HCT116 (cell line): Measurements from ENCODE around the gene PLA2G2C. TPM values are rescaled to one million over a fixed set of nuclear protein-coding genes. Genes with fewer than 3 reads are reported as not detected.

Source experiments
- ATAC-seq: fragments of 200-7000 bp; cut with Tn5 transposase; 2 replicates; pipeline ENCODE4 v1.9.1; 2020; ENCODE audit warnings: mild to moderate bottlenecking, moderate library complexity
- BruUV-seq: library from RNA; stranded (reverse); fragments of 400-500 nt; replicated peaks from 2 replicates; lab custom pipeline; 2021; lab: Mats Ljungman, UMichigan
- CTCF ChIA-PET: fragments of 300-600 bp; sonication (Branson Sonifier 250); formaldehyde crosslinking; loops from one replicate; lab custom pipeline; 2021; ENCODE audit warnings: antibody characterized with exemption; lab: Charles Lee
- POLR2A ChIA-PET: fragments of 300-600, 350-600 bp; sonication (Branson Sonifier 250); formaldehyde crosslinking; loops from one replicate; lab custom pipeline; 2021; ENCODE audit warnings: antibody characterized with exemption; lab: Charles Lee
- RAD21 ChIA-PET, 2 experiments: fragments of 300-600 bp; sonication (Branson Sonifier 250); formaldehyde crosslinking; loops; one replicate each; lab custom pipeline; 2023; ENCODE audit warnings: low total read pairs in 2 of 2; ENCODE audit not compliant: uncharacterized antibody in 2 of 2, unreplicated experiment in 2 of 2, low non-redundant PET in 1 of 2; lab: Charles Lee
- DNase-seq: peaks from one replicate; pipeline ENCODE4 v3.0.0-alpha.2; 2010; ENCODE audit warnings: low read depth, low spot score
- H2AFZ ChIP-seq: fragments of 200-600 bp; shearing (Covaris generic), sonication (generic); 2 replicates; pipeline ENCODE4 v1.6.1; 2017; ENCODE audit warnings: low read depth, mixed run types, mixed read lengths, antibody characterized with exemption, low read length; ENCODE audit not compliant: poor library complexity, severe bottlenecking
- H3K27ac ChIP-seq: 2 replicates; pipeline ENCODE4 v1.5.1; 2012; ENCODE audit warnings: low read depth, low read length
- H3K27me3 ChIP-seq: fragments of 200-600 bp; sonication (generic); 2 replicates; pipeline ENCODE4 v1.6.1; 2016; ENCODE audit warnings: mixed run types, low read length, mixed read lengths; ENCODE audit not compliant: insufficient read depth
- H3K36me3 ChIP-seq, 2 experiments: fragments of 200-500 bp in 1 of 2; fragments of 200-600 bp in 1 of 2; sonication (Bioruptor generic) in 1 of 2; sonication (generic) in 1 of 2; 2 replicates each; pipeline versions ENCODE4 v1.5.1 to v1.6.1; 2014 to 2016; ENCODE audit warnings: low read length in 2 of 2, inconsistent platforms in 1 of 2, mixed read lengths in 1 of 2, mixed run types in 1 of 2; ENCODE audit not compliant: insufficient read depth in 2 of 2, control insufficient read depth in 1 of 2
- H3K4me1 ChIP-seq, 2 experiments: fragments of 200-600 bp in 1 of 2; sonication (generic) in 1 of 2; 2 replicates each; pipeline versions ENCODE4 v1.5.1 to v1.6.1; 2012 to 2017; ENCODE audit warnings: low read length in 2 of 2, inconsistent platforms in 1 of 2, mild to moderate bottlenecking in 1 of 2, mixed read lengths in 1 of 2, mixed run types in 1 of 2, moderate library complexity in 1 of 2; ENCODE audit not compliant: insufficient read depth in 2 of 2, control insufficient read depth in 1 of 2
- H3K4me2 ChIP-seq: fragments of 200-600 bp; sonication (generic); 2 replicates; pipeline ENCODE4 v1.6.1; 2017; ENCODE audit warnings: mixed run types, low read length, mixed read lengths
- H3K4me3 ChIP-seq, 2 experiments: fragments of 200-600 bp in 1 of 2; sonication (generic) in 1 of 2; replicated peaks in 1 of 2; 2 replicates each; pipeline ENCODE4 v1.5.1; 2011 to 2016; ENCODE audit warnings: low read length in 2 of 2, control low read depth in 1 of 2, low read depth in 1 of 2, mild to moderate bottlenecking in 1 of 2, mixed read lengths in 1 of 2, mixed run types in 1 of 2
- H3K79me2 ChIP-seq: fragments of 200-600 bp; sonication (generic); 2 replicates; pipeline ENCODE4 v1.6.1; 2017; ENCODE audit warnings: mild to moderate bottlenecking, mixed run types, low read length, moderate library complexity, mixed read lengths; ENCODE audit not compliant: insufficient read depth
- H3K9ac ChIP-seq: fragments of 200-600 bp; sonication (generic); 2 replicates; pipeline ENCODE4 v1.6.1; 2016; ENCODE audit warnings: low read length, mixed read lengths
- H3K9me2 ChIP-seq: fragments of 200-600 bp; sonication (generic), shearing (Covaris generic); 2 replicates; pipeline ENCODE4 v1.6.1; 2017; ENCODE audit warnings: mixed run types, mild to moderate bottlenecking, moderate library complexity; ENCODE audit not compliant: insufficient read depth
- H3K9me3 ChIP-seq, 2 experiments: fragments of 200-500 bp in 1 of 2; fragments of 200-600 bp in 1 of 2; sonication (Bioruptor generic) in 1 of 2; sonication (generic) in 1 of 2; 2 replicates each; pipeline ENCODE4 v1.6.1; 2014 to 2017; ENCODE audit warnings: low read length in 2 of 2, mixed read lengths in 2 of 2, inconsistent platforms in 1 of 2, low read depth in 1 of 2, mild to moderate bottlenecking in 1 of 2, mixed run types in 1 of 2, moderate library complexity in 1 of 2; ENCODE audit not compliant: control insufficient read depth in 1 of 2, insufficient read depth in 1 of 2
- H4K20me1 ChIP-seq: fragments of 200-600 bp; sonication (generic), shearing (Covaris generic); 2 replicates; pipeline ENCODE4 v1.6.1; 2017; ENCODE audit warnings: mixed run types, mild to moderate bottlenecking, moderate library complexity; ENCODE audit not compliant: insufficient read depth
- ATF3 ChIP-seq: IDR thresholded peaks from 2 replicates; pipeline ENCODE4 v1.6.1; 2012
- CBX3 ChIP-seq: IDR thresholded peaks from 2 replicates; pipeline ENCODE4 v1.6.1; 2012; ENCODE audit warnings: low read depth
- CEBPB ChIP-seq: IDR thresholded peaks from 2 replicates; pipeline ENCODE4 v1.6.1; 2012; ENCODE audit warnings: low read depth
- CTCF ChIP-seq, 3 experiments: fragments of 200-600 bp in 1 of 3; sonication (generic) in 1 of 3; IDR thresholded peaks in 2 of 3; conservative IDR thresholded peaks in 1 of 3; 2 replicates each; pipeline ENCODE4 v1.5.1; 2012 to 2017; ENCODE audit warnings: low read depth in 2 of 3, low read length in 2 of 3, antibody characterized with exemption in 1 of 3, borderline replicate concordance in 1 of 3, control low read depth in 1 of 3, mild to moderate bottlenecking in 1 of 3, mixed read lengths in 1 of 3, mixed run types in 1 of 3, moderate library complexity in 1 of 3; ENCODE audit not compliant: insufficient read depth in 1 of 3
- EGR1 ChIP-seq: IDR thresholded peaks from 2 replicates; pipeline ENCODE4 v1.6.1; 2012; ENCODE audit warnings: low read depth
- ELF1 ChIP-seq: IDR thresholded peaks from 2 replicates; pipeline ENCODE4 v1.6.1; 2012; ENCODE audit warnings: low read depth, borderline replicate concordance
- EZH2 ChIP-seq: fragments of 200-600 bp; sonication (generic); IDR thresholded peaks from 2 replicates; pipeline ENCODE4 v1.6.1; 2017; ENCODE audit warnings: antibody characterized with exemption, mixed run types
- EZH2phosphoT487 ChIP-seq: fragments of 200-600 bp; IDR thresholded peaks from 2 replicates; pipeline ENCODE4 v1.6.1; 2018; ENCODE audit warnings: antibody characterized with exemption, borderline replicate concordance
- FOSL1 ChIP-seq: IDR thresholded peaks from 2 replicates; pipeline ENCODE4 v1.6.1; 2012; ENCODE audit warnings: low read depth
- JUND ChIP-seq: IDR thresholded peaks from 2 replicates; pipeline ENCODE4 v1.6.1; 2012
- POLR2A ChIP-seq: IDR thresholded peaks from 2 replicates; pipeline ENCODE4 v1.7.0; 2011; ENCODE audit warnings: borderline replicate concordance; ENCODE audit not compliant: insufficient read depth, insufficient read length; ENCODE audit errors: extremely low read depth
- POLR2AphosphoS5 ChIP-seq: IDR thresholded peaks from 2 replicates; pipeline ENCODE4 v1.6.1; 2011; ENCODE audit warnings: mild to moderate bottlenecking, low read depth, low read length, moderate library complexity
- SIN3A ChIP-seq: IDR thresholded peaks from 2 replicates; pipeline ENCODE4 v1.6.1; 2012; ENCODE audit warnings: low read depth
- SP1 ChIP-seq: IDR thresholded peaks from 2 replicates; pipeline ENCODE4 v1.6.1; 2012; ENCODE audit warnings: low read depth
- SRF ChIP-seq: IDR thresholded peaks from 2 replicates; pipeline ENCODE4 v1.6.1; 2012; ENCODE audit warnings: low read depth
- TCF7L2 ChIP-seq: IDR thresholded peaks from 2 replicates; pipeline ENCODE4 v1.7.0; 2011; ENCODE audit warnings: borderline replicate concordance, inconsistent platforms; ENCODE audit not compliant: insufficient read depth, insufficient read length; ENCODE audit errors: extremely low read depth
- YY1 ChIP-seq: IDR thresholded peaks from 2 replicates; pipeline ENCODE4 v1.6.1; 2011; ENCODE audit warnings: low read length, low read depth, moderate library complexity, mild to moderate bottlenecking; ENCODE audit not compliant: insufficient replicate concordance; ENCODE audit errors: extremely low read depth
- ZBTB33 ChIP-seq: IDR thresholded peaks from 2 replicates; pipeline ENCODE4 v1.6.1; 2011; ENCODE audit warnings: mild to moderate bottlenecking, low read length, moderate library complexity; ENCODE audit not compliant: insufficient replicate concordance; ENCODE audit errors: extremely low read depth
- ZNF274 ChIP-seq: fragments of 200-500 bp; sonication (Bioruptor generic); IDR thresholded peaks from 2 replicates; pipeline ENCODE4 v1.6.1; 2014; ENCODE audit warnings: mild to moderate bottlenecking, low read depth, low read length, inconsistent platforms
- intact Hi-C: fragments of 100-400 bp; cut with micrococcal nuclease; formaldehyde crosslinking; loops from 2 replicates; pipeline ENCODE4 v1.10.0; 2022
- total RNA-seq: library from RNA; stranded (reverse); gene quantifications from one replicate; pipeline ENCODE4 v1.2.1, GENCODE V29; 2021; ENCODE audit not compliant: unreplicated experiment

PLA2G2C gene
- total RNA-seq, 1 experiment from 2014 or later: not detected

GRCh38 chr1:20224546-20224945 lies 38.2 kb upstream of the PLA2G2C start:
- POLR2A ChIA-PET: no interaction called here
- TF ChIP-seq CTCF (IDR thresholded peaks at IDR 0.05 in 2 of 3, conservative IDR thresholded peaks at IDR 0.05 in 1 of 3; ENCODE audit: borderline replicate concordance in 1 of 3, insufficient read depth in 1 of 3, low read depth in 2 of 3, low read length in 2 of 3): no peak
- no peak for TF ChIP-seq JUND
- TF ChIP-seq ZNF274: no peak
- TF ChIP-seq SIN3A: no peak
- no peak for TF ChIP-seq EZH2
- no peak for TF ChIP-seq CEBPB
- no peak for TF ChIP-seq POLR2A
- no peak for TF ChIP-seq CBX3
- TF ChIP-seq SP1: no peak
- TF ChIP-seq SRF: no peak
- TF ChIP-seq EZH2phosphoT487: no peak
- TF ChIP-seq ZBTB33: no peak
- TF ChIP-seq ELF1: no peak
- no peak for TF ChIP-seq ATF3
- no peak for TF ChIP-seq YY1
- TF ChIP-seq EGR1: no peak
- no peak for TF ChIP-seq TCF7L2
- no peak for TF ChIP-seq FOSL1
- TF ChIP-seq POLR2AphosphoS5: no peak
- Histone ChIP-seq H2AFZ (no peak overlapping the region), H3K4me3 (no peak overlapping the region), H3K9me3 (no peaks in the 10 kb centered on the region), H4K20me1 (no peaks in the 10 kb centered on the region), H3K27me3 (no peaks in the 10 kb centered on the region), H3K79me2 (no peaks in the 10 kb centered on the region), H3K4me1 (no peaks in the 10 kb centered on the region), H3K9me2 (no peaks in the 10 kb centered on the region), H3K36me3 (no peaks in the 10 kb centered on the region), H3K4me2 (no peak overlapping the region), H3K27ac (no peak overlapping the region), H3K9ac (no peak overlapping the region)
- DNase-seq: no peak
- CTCF ChIA-PET: interaction anchor here (1.5 kb wide), 1 partner anchor 9 kb away, joined by 3 read pairs; no protein-coding TSS in a partner anchor
- BruUV-seq: no TSS peak
- intact Hi-C loops: no loop called here
- RAD21 ChIA-PET: no interaction called here
- no peak for ATAC-seq
